Measurements from ENCODE around the gene ING3. TPM values are rescaled to one million over a fixed set of nuclear protein-coding genes. Genes with fewer than 3 reads are reported as not detected.

ING3 gene
- polyA plus RNA-seq, 1 of the 3 experiments (the other 2 are of a cell fraction): 8.3 TPM

GRCh38 chr7:121012170-121012874, 61.7 kb downstream of the ING3 start:
- 93% methylated on average over 6 of the region's 6 CpGs for WGBS (ENCODE audit: low lambda C conversion rate)
- CTCF ChIA-PET: interaction anchor here (1.0 to 6.9 kb wide), 4 partner anchors 9 to 69 kb away, joined by 3 to 59 read pairs (median 5); partner anchors contain the start of gene CPED1
- DNase-seq: no peak

DNA sequence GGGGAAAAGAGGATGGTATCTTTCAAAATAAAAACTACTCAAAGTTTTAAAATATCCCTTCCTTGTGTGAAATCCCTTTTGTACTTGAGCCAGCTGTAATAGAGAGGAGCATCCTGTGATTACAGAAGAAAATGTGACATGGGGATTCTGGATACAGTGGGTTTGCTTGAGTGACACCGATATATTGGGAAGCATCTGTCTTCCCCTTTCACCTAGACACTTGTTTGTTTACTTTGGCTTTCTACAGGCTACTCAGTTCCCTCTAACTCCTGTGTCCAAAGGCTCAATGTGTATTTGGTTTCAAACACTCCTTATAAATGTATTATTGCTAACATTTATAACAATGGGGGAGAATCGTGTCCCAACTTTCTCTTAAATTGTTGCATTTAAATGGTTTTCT, 62.3 kb downstream of the ING3 start:
- 76% methylated on average over 2 of the region's 2 CpGs for WGBS (ENCODE audit: low lambda C conversion rate)
- POLR2A ChIA-PET: no interaction called here
- CTCF ChIA-PET: interaction anchor here (0.6 to 6.9 kb wide), 3 partner anchors 16 to 83 kb away, joined by 3 to 59 read pairs (median 4); partner anchors contain the start of gene CPED1

More at GRCh38 chr7:121012170-121012874, 61.7 kb downstream of the ING3 start:
- no peak overlapping the region for H3K9ac ChIP-seq
- H3K9me3 ChIP-seq: no peaks in the 10 kb centered on the region
- no peak overlapping the region for H3K4me3 ChIP-seq (ENCODE audit: low read depth in 2 of 2, low read length in 1 of 2)
- no peak overlapping the region for H3K4me2 ChIP-seq
- H3K79me2 ChIP-seq (ENCODE audit: insufficient read depth): no peaks in the 10 kb centered on the region
- H3F3A ChIP-seq (replicated peaks; ENCODE audit: insufficient read depth): no peaks in the 10 kb centered on the region
- no peak for TF ChIP-seq FOSL2 (IDR thresholded peaks at IDR 0.05; ENCODE audit: borderline replicate concordance, low read depth)
- H3K27me3 ChIP-seq (ENCODE audit: insufficient read depth): no peaks in the 10 kb centered on the region
- no peak overlapping the region for H3K27ac ChIP-seq (ENCODE audit: low read depth in 2 of 2, low read length in 1 of 2)
- H2AFZ ChIP-seq (ENCODE audit: low read depth): no peak overlapping the region
- H3K4me1 ChIP-seq (ENCODE audit: control insufficient read depth in 1 of 2, insufficient read depth in 2 of 2, low read depth in 1 of 2, low read length in 1 of 2): peaks cover 0 to 6% of the 10 kb centered on the region in 2 experiments; a peak in 2 of 4 replicates
- H3K36me3 ChIP-seq (replicated peaks in 1 of 2; ENCODE audit: control insufficient read depth in 1 of 2, insufficient read depth in 2 of 2, low read length in 1 of 2): no peaks in the 10 kb centered on the region
- no peaks in the 10 kb centered on the region for H3K9me2 ChIP-seq
- POLR2A ChIA-PET: no interaction called here
- H4K20me1 ChIP-seq (ENCODE audit: insufficient read depth): no peaks in the 10 kb centered on the region

More for the DNA sequence above, 62.3 kb downstream of the ING3 start:
- H3K27me3 ChIP-seq (ENCODE audit: insufficient read depth): no peaks in the 10 kb centered on the region
- H3K36me3 ChIP-seq (replicated peaks in 1 of 2; ENCODE audit: control insufficient read depth in 1 of 2, insufficient read depth in 2 of 2, low read length in 1 of 2): no peaks in the 10 kb centered on the region
- H3K4me1 ChIP-seq (ENCODE audit: control insufficient read depth in 1 of 2, insufficient read depth in 2 of 2, low read depth in 1 of 2, low read length in 1 of 2): peaks cover 0 to 6% of the 10 kb centered on the region in 2 experiments; a peak in 2 of 4 replicates
- H3K9me3 ChIP-seq: no peaks in the 10 kb centered on the region
- DNase-seq: no peak
- H3K79me2 ChIP-seq (ENCODE audit: insufficient read depth): no peaks in the 10 kb centered on the region
- H3F3A ChIP-seq (replicated peaks; ENCODE audit: insufficient read depth): no peaks in the 10 kb centered on the region
- H3K9me2 ChIP-seq: no peaks in the 10 kb centered on the region
- TF ChIP-seq NRF1 (IDR thresholded peaks at IDR 0.05; ENCODE audit: low read depth, low read length) (no peak), GATA2 (CRISPR knock-in tag; IDR thresholded peaks at IDR 0.05) (no peak), USF1 (IDR thresholded peaks at IDR 0.05; ENCODE audit: borderline replicate concordance, low read depth) (no peak), CTCF (IDR thresholded peaks at IDR 0.05) (no peak), RFX5 (IDR thresholded peaks at IDR 0.05; ENCODE audit: low read length) (no peak), EP300 (IDR thresholded peaks at IDR 0.05; ENCODE audit: borderline replicate concordance in 1 of 2, low read depth in 1 of 2, low read length in 1 of 2) (no peak)
- H4K20me1 ChIP-seq (ENCODE audit: insufficient read depth): no peaks in the 10 kb centered on the region
- H2AFZ ChIP-seq (ENCODE audit: low read depth): no peak overlapping the region
- no peak overlapping the region for H3K4me3 ChIP-seq (ENCODE audit: low read depth in 2 of 2, low read length in 1 of 2)
- H3K9ac ChIP-seq: no peak overlapping the region
- no peak overlapping the region for H3K4me2 ChIP-seq
- no peak overlapping the region for H3K27ac ChIP-seq (ENCODE audit: low read depth in 2 of 2, low read length in 1 of 2)

Measured in SK-N-SH (cell line).